ENCODE results near the gene DYNC1I2.

GRCh38 chr2:171726847-171727450 lies 39.7 kb downstream of the DYNC1I2 start:
- TF ChIP-seq CTCF (IDR thresholded peaks at IDR 0.05; ENCODE audit: extremely low read depth in 1 of 2, insufficient read depth in 1 of 2, low read depth in 1 of 2, low read length in 2 of 2) (no peak), POLR2AphosphoS5 (IDR thresholded peaks at IDR 0.05; ENCODE audit: insufficient read depth, low read depth, low read length) (no peak), POLR2A (IDR thresholded peaks at IDR 0.05; ENCODE audit: low read depth, low read length) (no peak), EZH2 (IDR thresholded peaks at IDR 0.05; ENCODE audit: borderline replicate concordance, low read depth, low read length, severe bottlenecking) (no peak), JUN (IDR thresholded peaks at IDR 0.05; ENCODE audit: borderline replicate concordance, insufficient read depth, insufficient read length, low read depth) (no peak)
